ENCODE measurements around the gene CCT7. TPM values are rescaled to one million over a fixed set of nuclear protein-coding genes. Genes with fewer than 3 reads are reported as not detected.

The CCT7 gene
- total and polyA plus RNA-seq, 8 donors = 124 to 243 (median 147) TPM

DNA sequence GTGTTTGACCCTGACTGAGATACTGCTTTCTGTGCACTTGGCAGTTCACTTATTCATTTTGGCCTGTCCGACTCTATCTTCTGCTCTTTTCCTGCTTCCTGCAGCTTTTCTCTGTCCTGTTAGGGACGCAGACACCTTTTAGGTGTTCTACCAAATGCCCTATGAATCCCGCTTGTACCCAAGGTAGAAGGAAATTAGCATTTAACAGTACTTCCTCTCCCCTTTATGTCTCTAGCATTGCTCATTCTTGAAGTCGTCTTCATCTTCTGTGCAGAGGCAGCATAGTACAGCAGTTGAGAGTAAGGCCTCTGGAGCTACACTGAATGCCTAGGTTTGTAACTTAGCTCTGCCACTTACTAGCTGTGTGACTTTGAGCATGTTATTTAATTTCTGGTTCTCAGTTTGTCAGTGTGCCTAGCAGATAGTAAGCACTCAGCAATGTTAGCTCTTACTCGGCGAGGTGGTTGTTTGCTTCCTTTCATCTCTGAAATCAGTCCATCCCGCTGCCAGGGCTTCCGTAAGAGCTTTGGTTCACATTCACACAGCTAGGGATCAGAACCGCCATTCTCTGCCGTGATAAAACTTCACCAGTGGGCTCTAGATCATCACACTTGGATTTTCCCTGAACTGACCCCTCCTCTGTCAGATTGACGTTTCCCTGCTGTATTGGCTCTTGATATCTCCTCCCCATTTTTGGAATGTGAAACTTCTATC lies 1.4 kb downstream of the CCT7 start:
- Histone ChIP-seq H3K36me3 (peaks cover 11 to 28% (median 21%) of the 10 kb centered on the region in 4 donors), H3K4me1 (peaks cover 20 to 62% (median 49%) of the 10 kb centered on the region in 4 donors), H3K27me3 (no peaks in the 10 kb centered on the region), H3K9me3 (no peaks in the 10 kb centered on the region), H3K4me3 (peak overlapping the region; percentile 81 to 85 (median 82)), H3K27ac (peak overlapping the region in 4 of 5 donors; percentile 90 to 96 (median 94))
- no peak for DNase-seq
- intact Hi-C loops (cut with DNase I; ENCODE audit: low total_unique reads) = no loop called here
- TF ChIP-seq EP300 (IDR thresholded peaks at IDR 0.05) = no peak
- TF ChIP-seq, protein P1, sequence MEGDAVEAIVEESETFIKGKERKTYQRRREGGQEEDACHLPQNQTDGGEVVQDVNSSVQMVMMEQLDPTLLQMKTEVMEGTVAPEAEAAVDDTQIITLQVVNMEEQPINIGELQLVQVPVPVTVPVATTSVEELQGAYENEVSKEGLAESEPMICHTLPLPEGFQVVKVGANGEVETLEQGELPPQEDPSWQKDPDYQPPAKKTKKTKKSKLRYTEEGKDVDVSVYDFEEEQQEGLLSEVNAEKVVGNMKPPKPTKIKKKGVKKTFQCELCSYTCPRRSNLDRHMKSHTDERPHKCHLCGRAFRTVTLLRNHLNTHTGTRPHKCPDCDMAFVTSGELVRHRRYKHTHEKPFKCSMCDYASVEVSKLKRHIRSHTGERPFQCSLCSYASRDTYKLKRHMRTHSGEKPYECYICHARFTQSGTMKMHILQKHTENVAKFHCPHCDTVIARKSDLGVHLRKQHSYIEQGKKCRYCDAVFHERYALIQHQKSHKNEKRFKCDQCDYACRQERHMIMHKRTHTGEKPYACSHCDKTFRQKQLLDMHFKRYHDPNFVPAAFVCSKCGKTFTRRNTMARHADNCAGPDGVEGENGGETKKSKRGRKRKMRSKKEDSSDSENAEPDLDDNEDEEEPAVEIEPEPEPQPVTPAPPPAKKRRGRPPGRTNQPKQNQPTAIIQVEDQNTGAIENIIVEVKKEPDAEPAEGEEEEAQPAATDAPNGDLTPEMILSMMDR (IDR thresholded peaks at IDR 0.05) = no peak
- no peak for TF ChIP-seq POLR2A (IDR thresholded peaks at IDR 0.05)
- no peak for TF ChIP-seq POLR2AphosphoS5 (IDR thresholded peaks at IDR 0.05)
- WGBS, 5 donors = 45 to 51% (median 48%) methylated on average over 11 of the region's 11 CpGs

DNA sequence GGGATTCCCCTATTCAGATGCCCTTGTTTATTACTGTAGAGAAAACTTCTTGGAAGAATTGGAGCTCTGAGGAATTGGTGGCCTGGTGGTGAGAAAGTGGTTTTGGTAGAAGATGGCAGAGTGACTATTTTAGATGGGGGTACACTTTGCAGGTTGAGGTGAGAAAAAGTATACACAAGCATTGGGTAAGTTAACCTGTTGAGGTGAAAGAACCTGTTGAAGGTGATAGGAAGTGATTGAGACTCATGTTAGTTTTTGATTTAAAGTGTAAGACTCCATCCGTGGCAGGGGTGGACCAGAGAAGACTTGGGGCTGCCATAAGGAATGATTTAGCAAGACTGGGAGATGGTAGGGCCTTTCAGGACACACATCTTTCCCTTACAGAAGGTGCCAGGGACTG lies 3.1 kb downstream of the CCT7 start:
- 27 to 57% (median 44%) methylated on average over 1 of the region's 1 CpG for WGBS, 5 donors

DNA sequence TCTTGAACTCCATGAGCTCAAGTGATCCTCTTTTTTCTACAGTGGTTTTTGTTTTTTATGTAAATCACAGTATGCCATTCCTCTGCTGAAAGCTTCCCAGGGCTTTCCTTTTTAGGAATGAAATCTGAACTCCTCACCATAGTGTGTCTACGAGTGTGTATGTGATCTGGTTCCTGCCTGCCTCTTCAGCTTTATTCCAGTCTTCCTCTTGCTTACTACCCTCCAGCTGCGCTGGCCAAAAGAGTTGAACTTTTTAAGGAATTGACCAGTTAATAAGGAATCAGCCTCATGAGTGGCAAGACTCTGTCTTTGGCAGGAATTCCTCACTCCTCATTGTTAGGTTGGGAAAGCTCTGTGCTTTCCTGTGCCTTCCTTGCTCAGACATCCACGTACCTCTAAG lies 4.0 kb downstream of the CCT7 start:
- intact Hi-C loops (cut with DNase I; ENCODE audit: low total_unique reads) = no loop called here
- TF ChIP-seq POLR2A (IDR thresholded peaks at IDR 0.05) (no peak), EP300 (IDR thresholded peaks at IDR 0.05) (no peak), POLR2AphosphoS5 (IDR thresholded peaks at IDR 0.05) (no peak)
- TF ChIP-seq, protein P1 (IDR thresholded peaks at IDR 0.05) = no peak
- no peak overlapping the region for H3K27ac ChIP-seq
- no peaks in the 10 kb centered on the region for H3K27me3 ChIP-seq
- H3K36me3 ChIP-seq = peaks cover 31 to 55% (median 47%) of the 10 kb centered on the region in 4 donors
- 67 to 79% (median 74%) methylated on average over 3 of the region's 3 CpGs for WGBS, 5 donors
- peaks cover 16 to 51% (median 39%) of the 10 kb centered on the region in 4 donors for H3K4me1 ChIP-seq
- DNase-seq = no peak
- no peaks in the 10 kb centered on the region for H3K9me3 ChIP-seq
- H3K4me3 ChIP-seq = no peak overlapping the region

More for the DNA sequence above, 3.1 kb downstream of the CCT7 start:
- Histone ChIP-seq H3K4me1 (peaks cover 20 to 58% (median 47%) of the 10 kb centered on the region in 4 donors), H3K9me3 (no peaks in the 10 kb centered on the region), H3K4me3 (no peak overlapping the region), H3K27me3 (no peaks in the 10 kb centered on the region), H3K36me3 (peaks cover 25 to 45% (median 37%) of the 10 kb centered on the region in 4 donors), H3K27ac (no peak overlapping the region)
- no peak for TF ChIP-seq EP300 (IDR thresholded peaks at IDR 0.05)
- intact Hi-C loops (cut with DNase I; ENCODE audit: low total_unique reads) = no loop called here
- no peak for DNase-seq

DNA sequence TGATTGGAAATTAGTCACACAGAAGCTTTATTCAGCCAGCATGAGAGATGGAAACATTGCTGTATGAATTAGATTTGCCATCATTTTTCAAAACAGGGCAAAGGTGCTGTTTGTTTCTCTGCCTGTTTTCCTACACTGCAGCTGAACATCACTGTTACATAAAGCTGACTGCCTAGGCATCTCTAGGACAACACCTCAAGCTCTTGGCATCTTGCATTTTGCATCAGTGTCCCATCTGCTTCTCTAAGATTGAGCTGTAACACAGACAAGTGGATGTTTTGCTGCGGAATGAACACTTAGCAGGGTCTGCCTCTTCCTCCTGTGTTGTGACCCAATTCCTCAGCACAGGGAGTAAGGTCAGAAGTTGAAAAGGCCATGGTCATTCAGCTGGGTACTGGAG lies 4.9 kb downstream of the CCT7 start:
- intact Hi-C loops (cut with DNase I; ENCODE audit: low total_unique reads) = no loop called here
- TF ChIP-seq, protein P1 (IDR thresholded peaks at IDR 0.05) = no peak
- TF ChIP-seq POLR2AphosphoS5 (IDR thresholded peaks at IDR 0.05) (no peak), EP300 (IDR thresholded peaks at IDR 0.05) (no peak), POLR2A (IDR thresholded peaks at IDR 0.05) (no peak)
- WGBS, 5 donors = 80 to 94% (median 86%) methylated on average over 1 of the region's 1 CpG
- Histone ChIP-seq H3K4me3 (no peak overlapping the region), H3K27me3 (no peaks in the 10 kb centered on the region), H3K27ac (no peak overlapping the region), H3K9me3 (no peaks in the 10 kb centered on the region), H3K4me1 (peaks cover 16 to 50% (median 36%) of the 10 kb centered on the region in 4 donors), H3K36me3 (peaks cover 39 to 64% (median 55%) of the 10 kb centered on the region in 4 donors)
- DNase-seq = no peak

DNA sequence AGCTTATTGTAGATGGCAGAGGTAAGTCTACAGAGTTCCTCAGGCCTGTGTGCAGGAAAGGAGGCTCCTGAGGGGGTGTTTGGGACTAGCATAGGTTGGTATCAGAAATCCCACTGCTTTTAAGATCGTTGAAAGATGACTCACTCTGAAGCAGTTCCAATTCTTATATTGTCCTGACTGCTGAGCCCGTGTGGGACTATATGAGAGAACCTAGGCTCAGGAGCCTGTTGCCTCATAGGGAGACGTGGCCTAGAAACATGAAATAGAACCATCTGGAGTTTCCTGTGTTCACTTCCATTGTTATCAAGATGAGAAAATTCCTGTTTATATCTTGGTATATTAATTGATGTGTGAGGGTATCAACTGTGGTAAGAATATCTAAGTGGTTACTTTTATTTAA lies 5.7 kb downstream of the CCT7 start:
- WGBS, 5 donors = 48 to 53% (median 49%) methylated on average over 3 of the region's 3 CpGs
- Histone ChIP-seq H3K27me3 (no peaks in the 10 kb centered on the region), H3K36me3 (peaks cover 47 to 72% (median 63%) of the 10 kb centered on the region in 4 donors), H3K9me3 (no peaks in the 10 kb centered on the region), H3K4me1 (peaks cover 16 to 49% (median 35%) of the 10 kb centered on the region in 4 donors), H3K4me3 (no peak overlapping the region), H3K27ac (no peak overlapping the region)
- DNase-seq = no peak
- intact Hi-C loops (cut with DNase I; ENCODE audit: low total_unique reads) = no loop called here
- no peak for TF ChIP-seq POLR2AphosphoS5 (IDR thresholded peaks at IDR 0.05)
- TF ChIP-seq EP300 (IDR thresholded peaks at IDR 0.05) = no peak
- TF ChIP-seq, protein P1 (IDR thresholded peaks at IDR 0.05) = no peak
- TF ChIP-seq POLR2A (IDR thresholded peaks at IDR 0.05) = no peak
